GM08714 (cell line): ENCODE measurements around the gene PIM3.

Source experiments
- H3K4me3 ChIP-seq: fragments of 200-500 bp; sonication (Bioruptor generic); 2 replicates; pipeline ENCODE4 v1.5.1; 2014; ENCODE audit warnings: mild to moderate bottlenecking, low read length, inconsistent platforms
- ZNF274 ChIP-seq: IDR thresholded peaks from 2 replicates; pipeline ENCODE4 v1.6.1; 2012; ENCODE audit warnings: mild to moderate bottlenecking, low read depth, low read length

Gene PIM3

GRCh38 chr22:49934160-49934890, 26.2 kb upstream of the PIM3 start:
- peak overlapping the region; percentile 51; the same call in 1 of the 2 replicates for H3K4me3 ChIP-seq
- no peak for TF ChIP-seq ZNF274

GRCh38 chr22:49934891-49935557, 25.5 kb upstream of the PIM3 start:
- no peak for TF ChIP-seq ZNF274
- peak overlapping the region; percentile 51 for H3K4me3 ChIP-seq

- H3K4me3 ChIP-seq = no peak overlapping the region
- TF ChIP-seq ZNF274 = no peak
These were observed 25.0 kb upstream of the PIM3 start for GRCh38 chr22:49935561-49935960.

GRCh38 chr22:49936018-49936972, 24.3 kb upstream of the PIM3 start:
- no peak overlapping the region; the same call in 1 of the 2 replicates for H3K4me3 ChIP-seq

GRCh38 chr22:49936973-49937757, 23.4 kb upstream of the PIM3 start:
- no peak for TF ChIP-seq ZNF274
- no peak overlapping the region for H3K4me3 ChIP-seq

More at GRCh38 chr22:49936018-49936972, 24.3 kb upstream of the PIM3 start:
- no peak for TF ChIP-seq ZNF274

GRCh38 chr22:49937758-49938564, 22.6 kb upstream of the PIM3 start:
- no peak for TF ChIP-seq ZNF274
- H3K4me3 ChIP-seq = no peak overlapping the region

- TF ChIP-seq ZNF274 = no peak
- H3K4me3 ChIP-seq = no peak overlapping the region
These were observed 21.9 kb upstream of the PIM3 start for GRCh38 chr22:49938565-49939136.

- H3K4me3 ChIP-seq = no peak overlapping the region
- TF ChIP-seq ZNF274 = no peak
These were observed 18.9 kb upstream of the PIM3 start for GRCh38 chr22:49941507-49942316.

GRCh38 chr22:49942565-49943404, 17.8 kb upstream of the PIM3 start:
- TF ChIP-seq ZNF274 = no peak
- no peak overlapping the region for H3K4me3 ChIP-seq

GRCh38 chr22:49943405-49943765, 17.2 kb upstream of the PIM3 start:
- H3K4me3 ChIP-seq = no peak overlapping the region
- TF ChIP-seq ZNF274 = no peak

GRCh38 chr22:49943771-49944398, 16.7 kb upstream of the PIM3 start:
- no peak overlapping the region for H3K4me3 ChIP-seq
- TF ChIP-seq ZNF274 = no peak
